Cardiac fibroblast (primary cell): Measurements from ENCODE around the gene COLQ.

Experiments used
- DNase-seq, 2 donors: peaks; one replicate each; pipeline versions ENCODE4 v3.0.0 to v3.0.0-alpha.2; 2010; ENCODE audit warnings: low read depth in 2 of 2
- H3K4me3 ChIP-seq, 2 donors: replicated peaks in 1 of 2; 1 replicate in 1 of 2; 2 replicates in 1 of 2; pipeline ENCODE4 v1.5.1; 2011; ENCODE audit warnings: low read depth in 2 of 2, low read length in 2 of 2, mild to moderate bottlenecking in 2 of 2, moderate library complexity in 1 of 2
- CTCF ChIP-seq: IDR thresholded peaks from one replicate; pipeline ENCODE4 v1.5.1; 2011; ENCODE audit warnings: low read depth, mild to moderate bottlenecking, low read length, inconsistent platforms

Gene COLQ

GRCh38 chr3:15522016-15522415, 510 bp upstream of the COLQ start:
- no peak overlapping the region for H3K4me3 ChIP-seq
- TF ChIP-seq CTCF: no peak
- no peak for DNase-seq

GRCh38 chr3:15520804-15521572, 518 bp downstream of the COLQ start:
- DNase-seq: no peak

GRCh38 chr3:15520185-15520584, 1.3 kb downstream of the COLQ start:
- TF ChIP-seq CTCF: no peak
- DNase-seq: no peak

More at GRCh38 chr3:15520804-15521572, 518 bp downstream of the COLQ start:
- no peak overlapping the region for H3K4me3 ChIP-seq
- TF ChIP-seq CTCF: no peak

GRCh38 chr3:15519096-15519495, 2.4 kb downstream of the COLQ start:
- H3K4me3 ChIP-seq: no peak overlapping the region
- no peak for DNase-seq
- no peak for TF ChIP-seq CTCF

More at GRCh38 chr3:15520185-15520584, 1.3 kb downstream of the COLQ start:
- no peak overlapping the region for H3K4me3 ChIP-seq

GRCh38 chr3:15514663-15515340, 6.7 kb downstream of the COLQ start:
- TF ChIP-seq CTCF: no peak
- H3K4me3 ChIP-seq: no peak overlapping the region
- no peak for DNase-seq

- no peak overlapping the region for H3K4me3 ChIP-seq
- TF ChIP-seq CTCF: no peak
- DNase-seq: no peak
These were observed 7.5 kb downstream of the COLQ start for GRCh38 chr3:15513810-15514662.
